SK-N-SH treated with all-trans-retinoic acid at 6 μM for 48 hours (cell line): ENCODE data around the gene ZNF76.

Experiments used
- ATAC-seq: fragments of 200-7000 bp; cut with Tn5 transposase; 3 replicates; pipeline ENCODE4 v1.9.1; 2020; ENCODE audit warnings: mild to moderate bottlenecking, moderate library complexity
- ARNTL ChIP-seq: fragments of 450-650 bp; formaldehyde crosslinking; IDR thresholded peaks from 2 replicates; pipeline ENCODE4 v1.5.0; 2020; ENCODE audit warnings: low read depth, mild to moderate bottlenecking, moderate library complexity, borderline replicate concordance
- BACH2 ChIP-seq: fragments of 250-450 bp; sonication (Bioruptor Pico); IDR thresholded peaks from 2 replicates; pipeline ENCODE4 v1.9.0; 2021; ENCODE audit warnings: mild to moderate bottlenecking, borderline replicate concordance
- CREB5 ChIP-seq: fragments of 250-450 bp; sonication (Bioruptor Pico); IDR thresholded peaks from 2 replicates; pipeline ENCODE4 v1.5.1; 2020; ENCODE audit warnings: low read depth, mild to moderate bottlenecking, moderate library complexity
- CSDC2 ChIP-seq: fragments of 250-450 bp; sonication (Bioruptor Pico); IDR thresholded peaks from 2 replicates; pipeline ENCODE4 v1.5.0; 2020; ENCODE audit warnings: mild to moderate bottlenecking, moderate library complexity
- CSRNP3 ChIP-seq: fragments of 250-450 bp; sonication (Bioruptor Pico); IDR thresholded peaks from 2 replicates; pipeline ENCODE4 v1.5.1; 2021; ENCODE audit warnings: mild to moderate bottlenecking, moderate library complexity
- ESRRG ChIP-seq: fragments of 250-450 bp; sonication (Bioruptor Pico); IDR thresholded peaks from 2 replicates; pipeline ENCODE4 v1.6.1; 2021; ENCODE audit warnings: mild to moderate bottlenecking
- GLIS3 ChIP-seq: fragments of 250-450 bp; sonication (Bioruptor Pico); IDR thresholded peaks from 2 replicates; pipeline ENCODE4 v1.5.0; 2020; ENCODE audit warnings: mild to moderate bottlenecking, moderate library complexity
- ISL1 ChIP-seq: fragments of 250-450 bp; sonication (Bioruptor Pico); IDR thresholded peaks from 2 replicates; pipeline ENCODE4 v2.1.2; 2022; ENCODE audit warnings: mild to moderate bottlenecking, moderate library complexity
- OSR1 ChIP-seq: fragments of 250-450 bp; sonication (Bioruptor Pico); IDR thresholded peaks from 2 replicates; pipeline ENCODE4 v1.8.0; 2022; ENCODE audit warnings: moderate library complexity, mild to moderate bottlenecking, inconsistent platforms
- PATZ1 ChIP-seq: fragments of 250-450 bp; sonication (Bioruptor Pico); IDR thresholded peaks from 2 replicates; pipeline ENCODE4 v1.8.0; 2020; ENCODE audit warnings: mild to moderate bottlenecking, moderate library complexity, borderline replicate concordance
- POU6F1 ChIP-seq: fragments of 250-450 bp; sonication (Bioruptor Pico); IDR thresholded peaks from 2 replicates; pipeline ENCODE4 v1.8.0; 2021; ENCODE audit warnings: low read depth, mild to moderate bottlenecking, moderate library complexity, borderline replicate concordance
- PPARA ChIP-seq: fragments of 250-450 bp; sonication (Bioruptor Pico); IDR thresholded peaks from 2 replicates; pipeline ENCODE4 v1.5.0; 2020; ENCODE audit warnings: mild to moderate bottlenecking, borderline replicate concordance
- RARB ChIP-seq: fragments of 250-450 bp; sonication (Bioruptor Pico); IDR thresholded peaks from 2 replicates; pipeline ENCODE4 v1.8.0; 2021; ENCODE audit warnings: mild to moderate bottlenecking, moderate library complexity
- SNAI2 ChIP-seq: fragments of 250-450 bp; sonication (Bioruptor Pico); IDR thresholded peaks from 2 replicates; pipeline ENCODE4 v1.5.0; 2020; ENCODE audit warnings: mild to moderate bottlenecking, moderate library complexity
- TCF4 ChIP-seq: fragments of 250-450 bp; sonication (Bioruptor Pico); IDR thresholded peaks from 2 replicates; pipeline ENCODE4 v1.8.0; 2021; ENCODE audit warnings: mild to moderate bottlenecking, moderate library complexity, borderline replicate concordance
- TOX ChIP-seq: fragments of 250-450 bp; sonication (Bioruptor Pico); IDR thresholded peaks from 2 replicates; pipeline ENCODE4 v1.8.0; 2021; ENCODE audit warnings: mild to moderate bottlenecking, moderate library complexity, borderline replicate concordance
- TSHZ2 ChIP-seq: fragments of 250-450 bp; sonication (Bioruptor Pico); IDR thresholded peaks from 2 replicates; pipeline ENCODE4 v1.5.0; 2020; ENCODE audit warnings: mild to moderate bottlenecking, moderate library complexity
- ZC3H10 ChIP-seq: fragments of 250-450 bp; sonication (Bioruptor Pico); IDR thresholded peaks from 2 replicates; pipeline ENCODE4 v1.5.1; 2021; ENCODE audit warnings: mild to moderate bottlenecking, moderate library complexity
- ZFP3 ChIP-seq: fragments of 250-450 bp; sonication (Bioruptor Pico); IDR thresholded peaks from 2 replicates; pipeline ENCODE4 v1.5.0; 2020; ENCODE audit warnings: mild to moderate bottlenecking, moderate library complexity
- ZFP30 ChIP-seq: fragments of 450-650 bp; formaldehyde crosslinking; IDR thresholded peaks from 2 replicates; pipeline ENCODE4 v1.5.0; 2022; ENCODE audit warnings: mild to moderate bottlenecking, moderate library complexity
- ZNF70 ChIP-seq: fragments of 450-650 bp; formaldehyde crosslinking; IDR thresholded peaks from 2 replicates; pipeline ENCODE4 v1.5.0; 2020; ENCODE audit warnings: mild to moderate bottlenecking, moderate library complexity
- ZNF8 ChIP-seq: fragments of 450-650 bp; formaldehyde crosslinking; IDR thresholded peaks from 2 replicates; pipeline ENCODE4 v1.5.0; 2020; ENCODE audit warnings: mild to moderate bottlenecking, moderate library complexity

Gene ZNF76

GRCh38 chr6:35219683-35220326 lies 39.7 kb upstream of the ZNF76 start:
- TF ChIP-seq TSHZ2 (CRISPR knock-in tag) (no peak), RARB (CRISPR knock-in tag) (no peak), TCF4 (CRISPR knock-in tag) (no peak), PPARA (no peak), GLIS3 (CRISPR knock-in tag) (no peak), BACH2 (CRISPR knock-in tag) (no peak), ZNF8 (CRISPR knock-in tag) (no peak), ESRRG (CRISPR knock-in tag) (no peak), ZFP30 (CRISPR knock-in tag) (no peak), ZC3H10 (CRISPR knock-in tag) (no peak), CSRNP3 (CRISPR knock-in tag) (no peak), POU6F1 (CRISPR knock-in tag) (no peak), PATZ1 (no peak), ISL1 (CRISPR knock-in tag) (no peak)
- ATAC-seq, result no peak

- TF ChIP-seq CREB5 (no peak), ZNF70 (CRISPR knock-in tag) (no peak), PATZ1 (no peak), OSR1 (no peak), TCF4 (CRISPR knock-in tag) (no peak), ZC3H10 (CRISPR knock-in tag) (no peak), ZFP30 (CRISPR knock-in tag) (no peak), BACH2 (CRISPR knock-in tag) (no peak), SNAI2 (CRISPR knock-in tag) (no peak), ESRRG (CRISPR knock-in tag) (no peak), GLIS3 (CRISPR knock-in tag) (no peak), ZFP3 (CRISPR knock-in tag) (no peak), ISL1 (CRISPR knock-in tag) (no peak), TOX (CRISPR knock-in tag) (no peak), POU6F1 (CRISPR knock-in tag) (no peak), RARB (CRISPR knock-in tag) (no peak), CSRNP3 (CRISPR knock-in tag) (no peak), CSDC2 (no peak), ARNTL (no peak), ZNF8 (CRISPR knock-in tag) (no peak)
- no peak for ATAC-seq
These were observed 38.8 kb upstream of the ZNF76 start for GRCh38 chr6:35220711-35221110.
